UCSD-AML1 (cell line): ENCODE measurements around the gene VWA3B.
"Not testable (repeated sequence)": the region's sequence is repeated elsewhere in the genome, so short reads cannot be mapped to it uniquely, and the experiment has no call there.

Experiments used
- DNase-seq: peaks from one replicate; lab custom pipeline; 2025; ENCODE audit not compliant: unreplicated experiment; lab: John Stamatoyannopoulos, UW

The VWA3B gene

GRCh38 chr2:98294711-98295110 lies 207.7 kb downstream of the VWA3B start:
- DNase-seq, result no peak

- no peak for DNase-seq
Measured at GRCh38 chr2:98295275-98295674, 208.3 kb downstream of the VWA3B start.

GRCh38 chr2:98295721-98296414 lies 208.9 kb downstream of the VWA3B start:
- DNase-seq, result no peak

- no peak for DNase-seq
Measured at GRCh38 chr2:98296440-98296839, 209.5 kb downstream of the VWA3B start.

- no peak for DNase-seq
Measured at GRCh38 chr2:98297817-98298682, 211.1 kb downstream of the VWA3B start.

- no peak for DNase-seq
Measured at GRCh38 chr2:98298683-98299164, 211.8 kb downstream of the VWA3B start.

- DNase-seq, result no peak
Measured at GRCh38 chr2:98299211-98299905, 212.4 kb downstream of the VWA3B start.

- DNase-seq, result no peak
Measured at GRCh38 chr2:98300141-98300874, 213.3 kb downstream of the VWA3B start.

- DNase-seq, result no peak
Measured at GRCh38 chr2:98301469-98301868, 214.5 kb downstream of the VWA3B start.

- DNase-seq, result not testable (repeated sequence)
Measured at GRCh38 chr2:98307131-98307696, 220.2 kb downstream of the VWA3B start.

- DNase-seq, result no peak
Measured at GRCh38 chr2:98308068-98308467, 221.1 kb downstream of the VWA3B start.

- DNase-seq, result no peak
Measured at GRCh38 chr2:98308532-98308931, 221.6 kb downstream of the VWA3B start.

GRCh38 chr2:98309580-98309979 lies 222.6 kb downstream of the VWA3B start:
- no peak for DNase-seq

- DNase-seq, result no peak
Measured at GRCh38 chr2:98310010-98310409, 223.0 kb downstream of the VWA3B start.

GRCh38 chr2:98311090-98311489 lies 224.1 kb downstream of the VWA3B start:
- no peak for DNase-seq

GRCh38 chr2:98311771-98312545 lies 225.0 kb downstream of the VWA3B start:
- no peak for DNase-seq

- DNase-seq, result no peak
Measured at GRCh38 chr2:98313492-98314250, 226.7 kb downstream of the VWA3B start.

GRCh38 chr2:98314251-98314650 lies 227.3 kb downstream of the VWA3B start:
- DNase-seq, result no peak

GRCh38 chr2:98315957-98316356 lies 229.0 kb downstream of the VWA3B start:
- DNase-seq, result no peak
